GM03348 (cell line): ENCODE measurements around the gene POU3F3.

ENCODE experiments used
- DNase-seq: peaks from one replicate; pipeline ENCODE4 v3.0.0; 2012; ENCODE audit warnings: low spot score

The POU3F3 gene

DNA sequence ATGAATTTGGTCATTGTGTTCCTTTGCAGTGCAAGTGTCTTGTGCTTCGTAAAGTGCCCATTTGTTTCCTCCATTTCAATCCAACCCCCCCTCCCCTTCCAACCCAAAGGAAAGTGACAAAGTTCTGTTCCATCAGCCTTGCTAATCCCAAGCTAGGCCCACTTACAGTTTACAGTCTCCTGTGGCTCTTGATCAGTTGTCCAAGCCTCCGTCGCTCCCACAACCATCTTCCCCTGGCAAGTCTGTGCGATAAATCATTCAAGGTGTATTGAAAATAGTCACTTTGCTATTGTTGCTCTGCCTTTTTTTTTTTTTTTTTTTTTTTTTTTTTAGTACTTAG, 6.5 kb downstream of the POU3F3 start:
- no peak for DNase-seq

DNA sequence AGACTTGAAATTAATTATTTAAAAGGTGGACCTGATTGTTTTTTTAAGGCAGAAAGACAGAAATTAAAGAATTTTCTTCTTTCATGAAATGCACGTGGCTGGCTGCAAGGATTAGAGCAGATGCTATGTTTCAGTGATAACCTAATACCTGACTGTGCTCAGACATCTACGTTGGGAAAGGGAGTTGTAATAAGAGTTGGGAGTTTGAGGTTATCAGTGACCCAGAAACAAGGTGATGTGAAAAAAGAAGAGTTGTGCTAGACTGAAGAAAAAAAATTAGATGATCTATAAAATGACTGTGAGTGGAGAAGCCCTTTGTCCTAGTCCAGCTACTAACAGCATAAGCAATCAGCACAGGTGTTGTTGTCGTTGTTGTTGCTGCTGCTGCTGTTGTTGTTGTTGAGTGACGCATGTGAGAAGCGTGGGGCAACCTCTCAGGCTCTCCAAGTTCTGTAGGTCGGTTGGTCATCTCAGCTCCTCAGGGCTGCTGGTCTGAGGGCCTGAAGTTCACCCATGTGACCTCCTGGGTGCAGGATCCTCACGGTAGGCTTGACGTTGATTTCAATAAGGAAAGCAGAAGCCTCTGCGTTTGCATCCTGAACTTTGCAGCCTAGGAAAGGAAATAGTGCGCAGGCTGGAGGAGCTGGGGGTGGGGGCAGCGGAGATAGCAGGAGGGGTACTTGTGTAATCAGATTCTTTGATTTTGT, 7.6 kb downstream of the POU3F3 start:
- DNase-seq = no peak

DNA sequence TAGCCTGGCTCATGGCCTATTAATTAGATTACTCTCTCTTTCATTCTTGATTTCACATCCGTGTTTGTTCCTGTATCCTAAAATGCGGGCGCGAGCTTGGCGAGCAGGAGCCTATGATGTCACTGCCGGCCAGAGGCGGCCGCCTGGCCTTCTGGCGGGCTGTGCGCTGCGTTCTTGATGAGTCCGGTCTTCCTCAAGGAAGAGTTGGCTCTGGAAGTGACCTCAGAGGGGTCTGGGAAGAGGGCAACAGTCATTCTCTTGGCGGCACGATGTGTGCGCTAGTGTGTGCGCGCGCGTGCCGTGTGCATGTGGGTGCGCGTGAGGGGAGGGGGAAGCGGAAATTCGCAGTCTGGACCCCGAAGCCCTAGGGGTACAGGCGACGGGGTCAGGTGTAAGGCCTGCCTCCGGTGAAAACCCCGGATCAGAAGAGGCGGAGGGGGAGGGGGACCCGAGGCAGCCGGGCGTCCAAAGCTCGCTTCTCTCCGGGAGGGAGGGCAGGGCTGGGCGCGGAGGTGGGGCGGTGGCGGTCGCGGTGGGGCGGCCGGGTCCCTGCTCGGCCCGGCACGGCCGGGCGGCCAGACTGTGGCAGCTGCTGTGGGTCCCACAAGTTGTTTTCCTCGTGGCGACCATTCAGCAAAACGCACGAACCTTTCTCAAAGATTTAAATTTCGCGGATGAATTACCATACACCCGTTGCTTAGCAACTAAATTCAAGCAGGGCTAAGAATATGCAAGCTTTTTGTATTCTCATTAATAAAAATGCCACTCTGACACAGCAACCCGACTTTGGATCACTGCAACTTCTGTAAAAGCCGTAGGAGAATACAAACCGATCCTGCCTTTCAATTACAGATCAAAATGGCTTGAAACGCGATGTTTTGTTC, 8.4 kb downstream of the POU3F3 start:
- no peak for DNase-seq

DNA sequence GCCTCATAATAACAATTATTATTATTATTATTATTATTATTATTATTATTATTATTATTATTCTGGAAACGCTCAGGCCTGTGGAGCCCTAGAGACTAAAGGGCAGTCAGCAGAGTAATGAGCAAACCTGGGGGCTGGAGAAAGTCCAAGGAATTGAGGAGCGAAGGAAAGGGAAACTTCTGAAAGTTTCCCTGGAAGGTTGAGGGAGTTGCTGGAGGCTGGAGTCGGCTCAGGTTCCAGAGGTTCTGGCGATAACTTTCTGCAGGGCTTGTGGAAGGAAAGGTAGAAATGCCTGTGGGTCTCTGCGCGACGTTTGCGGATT, 9.2 kb downstream of the POU3F3 start:
- DNase-seq = no peak

GRCh38 chr2:104863468-104864279, 9.8 kb downstream of the POU3F3 start:
- no peak for DNase-seq

DNA sequence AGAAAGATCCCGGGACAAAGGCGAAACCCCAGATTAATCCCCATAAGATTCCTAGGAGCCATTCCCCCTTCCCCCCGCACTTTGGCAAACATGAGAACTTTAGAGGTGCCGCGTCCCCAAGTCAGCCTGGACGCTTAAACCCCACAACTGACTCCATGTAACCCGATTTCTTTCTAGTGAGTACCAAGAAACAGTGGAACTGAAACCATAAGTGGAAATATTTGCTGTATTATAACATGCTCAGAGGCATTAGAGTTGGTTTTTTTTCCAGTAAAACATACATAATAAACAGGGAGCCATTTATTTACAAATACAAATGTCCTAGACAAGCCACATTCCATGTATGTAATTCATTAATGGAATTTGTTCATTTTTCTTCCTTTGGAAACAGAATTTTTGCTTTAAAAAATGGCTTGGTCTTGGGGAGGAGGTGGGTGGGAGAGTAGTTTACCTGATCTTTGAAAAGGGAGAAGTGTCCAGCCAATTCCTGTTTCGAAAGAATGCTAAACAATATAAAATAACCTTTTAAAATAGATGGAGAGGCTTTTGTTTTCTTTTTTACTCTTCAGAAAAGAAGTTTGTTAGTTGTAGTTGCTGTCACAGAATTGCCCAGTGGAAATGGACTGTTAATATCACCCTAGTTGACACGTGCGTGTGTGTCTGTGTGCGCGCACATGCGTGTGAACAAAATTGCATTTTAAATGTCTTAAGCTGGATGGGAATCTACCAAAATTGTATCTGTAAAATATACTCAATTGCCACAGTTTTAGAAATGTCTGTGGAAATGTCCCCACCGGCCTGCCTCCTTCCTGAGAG, 10.6 kb downstream of the POU3F3 start:
- no peak for DNase-seq

DNA sequence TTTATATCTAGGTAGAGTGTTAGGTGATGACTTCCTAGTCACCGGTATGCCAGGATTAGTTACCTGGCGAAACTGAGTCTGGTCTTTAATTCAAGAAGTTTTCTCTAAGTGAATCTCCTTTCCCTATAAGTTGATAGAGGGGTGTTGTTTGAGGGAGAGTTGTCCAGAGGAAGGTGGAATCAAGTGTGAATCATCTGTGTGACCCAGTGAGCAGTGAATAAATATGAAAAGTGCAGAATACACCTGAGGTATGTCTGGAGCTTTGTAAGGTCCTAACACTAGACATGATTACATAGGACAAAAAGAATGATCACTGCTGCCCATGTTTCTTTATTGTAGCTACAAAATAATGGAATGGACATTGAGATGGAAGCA, 11.2 kb downstream of the POU3F3 start:
- no peak for DNase-seq

DNA sequence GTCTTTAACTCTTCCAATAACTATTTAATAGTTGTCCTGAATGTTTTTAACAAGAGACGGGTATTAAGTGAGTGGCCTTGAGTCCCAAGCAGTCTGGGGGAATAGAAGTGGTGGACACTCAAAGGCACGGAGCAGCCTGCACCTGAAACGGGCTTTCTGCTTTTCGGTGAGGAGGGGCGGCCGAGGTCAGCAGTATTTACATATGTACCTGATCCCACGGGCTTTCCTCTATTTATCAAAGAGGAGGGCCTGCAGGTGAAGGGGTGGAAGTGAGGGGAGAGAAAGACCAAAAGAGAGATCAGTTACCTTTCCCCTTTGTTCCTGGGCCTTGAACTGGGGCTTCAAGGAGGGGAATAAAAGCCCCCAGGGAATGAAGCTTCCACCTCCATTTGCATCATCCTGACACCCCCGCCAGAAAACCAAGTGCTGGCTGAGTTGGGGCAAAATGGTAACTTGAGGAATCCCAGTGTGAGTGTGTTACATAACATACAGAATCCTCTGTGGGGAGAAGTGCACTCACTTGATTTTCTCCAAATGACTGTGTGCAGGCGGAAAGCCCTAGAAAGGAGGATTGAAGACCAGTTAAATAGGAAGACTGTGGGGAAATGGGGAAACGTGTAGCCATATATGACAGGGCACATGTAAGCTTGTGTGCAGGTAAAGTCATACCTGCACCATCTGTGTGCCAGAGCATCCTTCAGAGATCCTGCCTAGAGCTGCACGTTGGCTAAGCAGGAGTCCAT, 12.4 kb downstream of the POU3F3 start:
- DNase-seq = no peak

DNA sequence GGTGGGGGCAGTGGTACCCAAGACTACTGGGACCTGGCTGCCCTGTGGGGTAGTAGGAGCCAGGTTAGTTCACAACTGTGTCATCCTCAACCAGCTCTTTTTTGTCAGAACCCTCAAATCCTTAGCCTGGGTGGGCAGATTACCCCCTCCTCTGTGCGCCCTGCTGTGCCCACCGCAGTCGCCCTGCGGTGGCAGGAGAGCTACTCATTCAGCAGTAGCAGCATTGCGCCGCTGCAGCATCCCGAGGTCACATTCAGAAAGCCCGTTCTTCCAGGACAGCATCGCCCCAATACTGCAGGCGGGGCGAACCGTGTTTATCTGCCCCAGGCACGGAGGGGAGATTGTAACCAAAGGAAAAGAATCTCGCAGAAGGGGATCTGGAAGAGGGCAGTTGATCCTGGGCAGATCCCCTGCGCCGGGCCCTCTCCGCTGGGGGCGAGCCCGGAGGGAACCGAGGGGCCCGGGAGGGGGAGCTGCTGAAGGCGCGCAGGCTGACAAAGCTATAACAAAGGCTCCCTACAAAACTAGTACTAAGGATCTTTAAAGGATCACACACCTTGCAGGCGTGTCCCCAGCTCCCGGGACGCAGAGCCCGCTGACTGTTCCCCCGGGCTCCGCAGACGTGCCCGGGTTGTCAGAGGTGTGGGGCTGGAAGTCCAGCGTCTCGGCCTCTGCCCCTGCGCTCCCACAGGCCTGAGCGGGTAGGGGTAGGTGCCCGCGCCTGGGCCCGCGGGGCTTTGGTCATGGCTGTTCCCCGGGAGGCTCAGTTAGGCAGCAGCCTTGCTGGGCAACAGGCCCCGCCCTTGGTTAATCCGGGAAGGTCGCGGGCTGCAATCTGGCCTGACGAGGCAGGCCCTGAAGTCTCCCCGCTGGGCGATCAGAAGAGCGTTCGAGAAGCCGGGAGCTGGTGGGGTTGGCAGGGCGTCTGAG, 13.2 kb downstream of the POU3F3 start:
- no peak for DNase-seq

DNA sequence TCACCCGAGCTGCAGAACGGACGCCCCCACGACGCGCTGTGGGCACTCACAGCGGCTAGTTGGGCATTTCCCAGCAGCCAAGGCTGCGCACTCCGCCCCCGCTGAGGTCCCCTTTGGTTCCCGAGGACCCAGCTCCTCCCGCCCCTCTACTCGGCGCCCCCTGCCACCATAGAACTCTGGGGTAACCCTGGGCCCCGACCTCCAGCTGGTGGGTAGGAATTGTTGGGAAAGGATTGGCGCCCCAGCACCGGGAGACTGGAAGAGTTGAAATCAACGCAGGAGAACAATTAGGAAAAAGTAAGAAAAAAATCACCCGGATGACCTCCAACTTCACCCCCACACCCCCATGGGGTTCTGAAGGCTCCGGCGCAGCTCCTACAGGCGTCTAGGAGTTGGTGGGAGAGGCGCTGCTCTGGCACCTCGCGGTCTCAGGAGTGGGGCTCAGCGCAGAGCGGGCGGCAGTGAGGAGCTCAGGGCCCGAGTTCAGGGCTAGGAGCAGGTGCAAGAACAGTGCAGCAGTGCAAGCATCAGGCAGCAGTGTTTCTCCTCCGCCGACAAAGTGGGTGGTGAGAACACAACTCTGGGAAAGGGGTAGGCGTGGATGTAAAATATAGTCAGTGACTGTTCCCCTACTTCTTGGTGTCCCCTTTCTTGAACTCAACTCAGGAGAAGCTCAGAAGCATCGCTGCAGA, 14.0 kb downstream of the POU3F3 start:
- no peak for DNase-seq

GRCh38 chr2:104868505-104868866, 14.6 kb downstream of the POU3F3 start:
- no peak for DNase-seq

GRCh38 chr2:104870100-104870975, 16.4 kb downstream of the POU3F3 start:
- DNase-seq = no peak

- DNase-seq = no peak
These were observed 17.7 kb downstream of the POU3F3 start for GRCh38 chr2:104871649-104871971.

GRCh38 chr2:104871972-104872865, 18.3 kb downstream of the POU3F3 start:
- DNase-seq = no peak

- peak; percentile 87 for DNase-seq
These were observed 19.2 kb downstream of the POU3F3 start for GRCh38 chr2:104872866-104873688.

- DNase-seq = no peak
These were observed 19.8 kb downstream of the POU3F3 start for GRCh38 chr2:104873689-104874054.

GRCh38 chr2:104874230-104874629, 20.3 kb downstream of the POU3F3 start:
- no peak for DNase-seq
